ENCODE data around the gene CDSN.

- TF ChIP-seq, protein P1, sequence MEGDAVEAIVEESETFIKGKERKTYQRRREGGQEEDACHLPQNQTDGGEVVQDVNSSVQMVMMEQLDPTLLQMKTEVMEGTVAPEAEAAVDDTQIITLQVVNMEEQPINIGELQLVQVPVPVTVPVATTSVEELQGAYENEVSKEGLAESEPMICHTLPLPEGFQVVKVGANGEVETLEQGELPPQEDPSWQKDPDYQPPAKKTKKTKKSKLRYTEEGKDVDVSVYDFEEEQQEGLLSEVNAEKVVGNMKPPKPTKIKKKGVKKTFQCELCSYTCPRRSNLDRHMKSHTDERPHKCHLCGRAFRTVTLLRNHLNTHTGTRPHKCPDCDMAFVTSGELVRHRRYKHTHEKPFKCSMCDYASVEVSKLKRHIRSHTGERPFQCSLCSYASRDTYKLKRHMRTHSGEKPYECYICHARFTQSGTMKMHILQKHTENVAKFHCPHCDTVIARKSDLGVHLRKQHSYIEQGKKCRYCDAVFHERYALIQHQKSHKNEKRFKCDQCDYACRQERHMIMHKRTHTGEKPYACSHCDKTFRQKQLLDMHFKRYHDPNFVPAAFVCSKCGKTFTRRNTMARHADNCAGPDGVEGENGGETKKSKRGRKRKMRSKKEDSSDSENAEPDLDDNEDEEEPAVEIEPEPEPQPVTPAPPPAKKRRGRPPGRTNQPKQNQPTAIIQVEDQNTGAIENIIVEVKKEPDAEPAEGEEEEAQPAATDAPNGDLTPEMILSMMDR (IDR thresholded peaks at IDR 0.05 in 8 of 11, conservative IDR thresholded peaks at IDR 0.05 in 3 of 11), result no peak
- TF ChIP-seq POLR2AphosphoS5 (IDR thresholded peaks at IDR 0.05), result no peak
These were observed 48.4 kb upstream of the CDSN start for GRCh38 chr6:31168606-31169005.
